Keratinocyte (primary cell): ENCODE data around the gene TMEM231. TPM values are rescaled to one million over a fixed set of nuclear protein-coding genes. Genes with fewer than 3 reads are reported as not detected.

Experiments
- DNase-seq: peaks from one replicate; pipeline ENCODE4 v3.0.0-alpha.2; 2011; ENCODE audit warnings: low read depth, missing footprints, low spot score
- FAIRE-seq: peaks from 2 replicates; lab custom pipeline; 2011; peaks lifted over from hg19 to GRCh38; lab: Jason Lieb, UNC
- H2AFZ ChIP-seq: 2 replicates; pipeline ENCODE4 v1.6.0; 2012; ENCODE audit warnings: low read length, control low read depth, inconsistent platforms; ENCODE audit not compliant: control insufficient read depth
- H3K27ac ChIP-seq: 2 replicates; pipeline ENCODE4 v1.5.1; 2011; ENCODE audit warnings: low read length; ENCODE audit not compliant: control insufficient read depth, insufficient read depth
- H3K27me3 ChIP-seq: 3 replicates; pipeline ENCODE4 v1.6.0; 2011; ENCODE audit warnings: low read length; ENCODE audit not compliant: control insufficient read depth, insufficient read depth; ENCODE audit errors: extremely low read depth
- H3K36me3 ChIP-seq, 2 experiments: 2 replicates in 1 of 2; 3 replicates in 1 of 2; pipeline ENCODE4 v1.5.1; 2011; ENCODE audit warnings: low read length in 2 of 2, mild to moderate bottlenecking in 1 of 2; ENCODE audit not compliant: control insufficient read depth in 2 of 2, insufficient read depth in 2 of 2; ENCODE audit errors: extremely low read depth in 1 of 2
- H3K4me1 ChIP-seq: 3 replicates; pipeline ENCODE4 v1.5.1; 2011; ENCODE audit warnings: low read length; ENCODE audit not compliant: control insufficient read depth, insufficient read depth; ENCODE audit errors: extremely low read depth
- H3K4me2 ChIP-seq: 3 replicates; pipeline ENCODE4 v1.6.0; 2011; ENCODE audit warnings: low read depth, low read length; ENCODE audit not compliant: control insufficient read depth, insufficient read depth; ENCODE audit errors: extremely low read depth
- H3K4me3 ChIP-seq, 3 experiments: fragments of 200-600 bp in 1 of 3; sonication (generic) in 1 of 3; 2 replicates in 2 of 3; 3 replicates in 1 of 3; pipeline ENCODE4 v1.5.1; 2011 to 2016; ENCODE audit warnings: low read length in 3 of 3, mild to moderate bottlenecking in 3 of 3, control low read depth in 2 of 3, inconsistent platforms in 1 of 3, low read depth in 1 of 3, mixed read lengths in 1 of 3, mixed run types in 1 of 3, moderate library complexity in 1 of 3; ENCODE audit not compliant: control insufficient read depth in 2 of 3, insufficient read depth in 2 of 3; ENCODE audit errors: extremely low read depth in 1 of 3
- H3K79me2 ChIP-seq: 2 replicates; pipeline ENCODE4 v1.6.0; 2012; ENCODE audit warnings: low read length; ENCODE audit not compliant: control insufficient read depth, insufficient read depth
- H3K9ac ChIP-seq: 3 replicates; pipeline ENCODE4 v1.6.0; 2011; ENCODE audit warnings: low read length; ENCODE audit not compliant: control insufficient read depth, insufficient read depth; ENCODE audit errors: extremely low read depth
- H3K9me1 ChIP-seq: 3 replicates; pipeline ENCODE4 v1.6.0; 2011; ENCODE audit warnings: low read length; ENCODE audit not compliant: control insufficient read depth, insufficient read depth; ENCODE audit errors: extremely low read depth
- H3K9me3 ChIP-seq: 2 replicates; pipeline ENCODE4 v1.5.1; 2012; ENCODE audit warnings: low read depth, low read length; ENCODE audit not compliant: control insufficient read depth
- H4K20me1 ChIP-seq: 3 replicates; pipeline ENCODE4 v1.6.0; 2011; ENCODE audit warnings: low read length; ENCODE audit not compliant: control insufficient read depth, insufficient read depth; ENCODE audit errors: extremely low read depth
- EZH2 ChIP-seq: IDR thresholded peaks from one replicate; pipeline ENCODE4 v1.6.1; 2012; ENCODE audit warnings: inconsistent platforms, mild to moderate bottlenecking, low read length, moderate library complexity
- dilution Hi-C: fragments of 300-500 bp; cut with MboI; formaldehyde crosslinking; loops from one replicate; pipeline ENCODE4 v1.7.0; 2020; ENCODE audit warnings: low sequenced_read_pairs; ENCODE audit not compliant: extremely low pct_ligation_motif_present
- polyA plus RNA-seq, 5 experiments: library from polyadenylated mRNA; depleted of rRNA in 3 of 5; stranded (reverse) in 3 of 5; stranded (forward) in 1 of 5; unstranded in 1 of 5; fragments of >200 nt; gene quantifications; 1 replicate in 1 of 5; 2 replicates in 3 of 5; 3 replicates in 1 of 5; pipeline versions ENCODE4 v1.2.1 to v1.2.3, GENCODE V29; 2011 to 2012; ENCODE audit warnings: missing spikeins in 2 of 5, low read depth in 1 of 5, low replicate concordance in 1 of 5
- TF ChIP-seq, protein P1 (sequence below), 3 experiments: IDR thresholded peaks in 1 of 3; conservative IDR thresholded peaks in 1 of 3; optimal IDR thresholded peaks in 1 of 3; 2 replicates in 2 of 3; 3 replicates in 1 of 3; pipeline versions ENCODE3 to v1.5.1; 2011; ENCODE audit warnings: low read length in 3 of 3, mild to moderate bottlenecking in 3 of 3, moderate library complexity in 2 of 3, control low read depth in 1 of 3, inconsistent platforms in 1 of 3; ENCODE audit not compliant: insufficient read depth in 2 of 3; ENCODE audit errors: extremely low read depth in 1 of 3

The TMEM231 gene
- polyA plus RNA-seq, 1 donor (not counting 4 experiments of a cell fraction or from before 2014, with no cell fraction given), result 11.0 TPM

DNA sequence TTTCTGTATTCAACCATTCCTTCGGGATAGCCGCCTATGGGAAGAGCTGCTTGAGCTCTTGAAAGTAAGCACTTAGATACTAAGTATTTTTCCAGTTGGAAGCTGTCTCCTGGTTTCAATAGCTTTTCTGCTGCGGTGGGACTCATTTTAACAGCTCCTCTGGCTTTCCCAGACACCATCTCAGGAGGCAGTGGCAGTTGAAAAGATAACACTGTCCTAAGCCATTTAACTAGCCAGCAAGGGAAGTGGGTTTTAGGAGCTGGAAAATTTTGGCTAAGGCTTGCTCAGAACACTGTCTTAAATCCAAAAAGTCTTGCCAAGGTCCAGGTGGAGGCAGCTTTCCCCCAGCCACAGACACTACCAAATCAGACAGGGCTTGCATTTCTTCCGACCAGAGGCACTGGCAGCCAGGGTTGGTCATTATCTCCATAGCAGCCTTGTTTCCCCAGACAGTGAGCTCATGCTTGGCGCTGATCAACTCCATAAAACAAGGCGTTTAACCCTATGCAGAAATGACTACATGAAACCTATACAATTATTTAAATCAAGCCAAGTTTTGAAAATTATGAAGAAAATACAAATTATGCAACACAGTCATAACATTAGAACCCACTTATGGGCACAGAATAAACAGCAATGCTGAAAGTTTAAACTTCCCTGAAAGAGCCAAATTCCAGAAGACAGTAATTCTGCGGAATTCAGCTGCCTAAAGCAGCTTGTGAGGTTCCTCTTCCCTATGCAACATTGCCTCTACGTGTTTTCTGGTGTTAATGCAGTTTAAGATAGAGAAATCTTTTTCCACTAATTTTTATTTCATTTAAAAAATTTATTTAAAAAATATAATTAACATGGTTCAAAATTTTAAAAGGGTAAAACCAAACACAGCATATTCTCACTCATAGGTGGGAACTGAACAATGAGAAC, 35.1 kb upstream of the TMEM231 start:
- Histone ChIP-seq H4K20me1 (no peaks in the 10 kb centered on the region), H3K4me3 (no peak overlapping the region), H3K79me2 (no peaks in the 10 kb centered on the region), H3K9me3 (no peaks in the 10 kb centered on the region), H3K27ac (no peak overlapping the region), H3K9me1 (no peaks in the 10 kb centered on the region), H2AFZ (no peak overlapping the region), H3K4me2 (no peak overlapping the region), H3K4me1 (peaks cover 3% of the 10 kb centered on the region), H3K27me3 (no peaks in the 10 kb centered on the region), H3K9ac (no peak overlapping the region), H3K36me3 (peaks cover 4 to 15% of the 10 kb centered on the region in 2 experiments)
- dilution Hi-C loops, result no loop called here
- TF ChIP-seq EZH2, result no peak
- TF ChIP-seq, protein P1, sequence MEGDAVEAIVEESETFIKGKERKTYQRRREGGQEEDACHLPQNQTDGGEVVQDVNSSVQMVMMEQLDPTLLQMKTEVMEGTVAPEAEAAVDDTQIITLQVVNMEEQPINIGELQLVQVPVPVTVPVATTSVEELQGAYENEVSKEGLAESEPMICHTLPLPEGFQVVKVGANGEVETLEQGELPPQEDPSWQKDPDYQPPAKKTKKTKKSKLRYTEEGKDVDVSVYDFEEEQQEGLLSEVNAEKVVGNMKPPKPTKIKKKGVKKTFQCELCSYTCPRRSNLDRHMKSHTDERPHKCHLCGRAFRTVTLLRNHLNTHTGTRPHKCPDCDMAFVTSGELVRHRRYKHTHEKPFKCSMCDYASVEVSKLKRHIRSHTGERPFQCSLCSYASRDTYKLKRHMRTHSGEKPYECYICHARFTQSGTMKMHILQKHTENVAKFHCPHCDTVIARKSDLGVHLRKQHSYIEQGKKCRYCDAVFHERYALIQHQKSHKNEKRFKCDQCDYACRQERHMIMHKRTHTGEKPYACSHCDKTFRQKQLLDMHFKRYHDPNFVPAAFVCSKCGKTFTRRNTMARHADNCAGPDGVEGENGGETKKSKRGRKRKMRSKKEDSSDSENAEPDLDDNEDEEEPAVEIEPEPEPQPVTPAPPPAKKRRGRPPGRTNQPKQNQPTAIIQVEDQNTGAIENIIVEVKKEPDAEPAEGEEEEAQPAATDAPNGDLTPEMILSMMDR (optimal IDR thresholded peaks at IDR 0.05 in 1 of 3, IDR thresholded peaks at IDR 0.05 in 1 of 3, conservative IDR thresholded peaks at IDR 0.05 in 1 of 3; ENCODE audit: extremely low read depth in 1 of 3, insufficient read depth in 2 of 3, low read length in 3 of 3), result no peak
- FAIRE-seq (no peak), DNase-seq (no peak)

DNA sequence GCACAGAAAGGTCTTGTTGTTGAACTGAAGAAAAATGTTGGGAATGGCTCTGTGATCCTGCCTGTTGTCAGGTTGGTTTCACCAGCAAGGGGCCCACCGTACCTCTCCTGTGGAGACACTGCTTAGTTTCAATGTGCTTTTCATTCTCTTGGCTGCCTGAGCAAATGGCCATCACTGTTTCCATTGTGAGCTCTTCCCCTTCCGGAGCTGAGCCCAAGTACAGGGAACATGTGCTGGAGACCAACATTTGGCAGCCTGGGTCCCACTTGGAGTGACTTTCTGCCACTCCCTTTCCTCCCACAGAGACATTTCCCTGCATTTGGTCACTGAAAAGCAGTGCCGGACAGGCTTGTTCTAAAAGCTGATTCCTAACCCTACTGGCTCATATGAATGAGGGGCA, 33.3 kb upstream of the TMEM231 start:
- no peak overlapping the region for H3K4me2 ChIP-seq
- H3K36me3 ChIP-seq, result peaks cover 4 to 13% of the 10 kb centered on the region in 2 experiments
- H3K4me1 ChIP-seq, result peaks cover 2% of the 10 kb centered on the region
- H4K20me1 ChIP-seq, result no peaks in the 10 kb centered on the region
- TF ChIP-seq, protein P1 (optimal IDR thresholded peaks at IDR 0.05 in 1 of 3, IDR thresholded peaks at IDR 0.05 in 1 of 3, conservative IDR thresholded peaks at IDR 0.05 in 1 of 3; ENCODE audit: extremely low read depth in 1 of 3, insufficient read depth in 2 of 3, low read length in 3 of 3), result no peak
- no peak for TF ChIP-seq EZH2
- no peaks in the 10 kb centered on the region for H3K9me1 ChIP-seq
- DNase-seq, result no peak
- no peaks in the 10 kb centered on the region for H3K79me2 ChIP-seq
- H3K27ac ChIP-seq, result no peak overlapping the region
- H3K27me3 ChIP-seq, result no peaks in the 10 kb centered on the region
- H3K9ac ChIP-seq, result no peak overlapping the region
- H2AFZ ChIP-seq, result no peak overlapping the region
- no peaks in the 10 kb centered on the region for H3K9me3 ChIP-seq
- no peak overlapping the region for H3K4me3 ChIP-seq
- no peak for FAIRE-seq
- dilution Hi-C loops, result no loop called here
